Right ventricle myocardium superior (tissue), 1 donor: ENCODE results near the gene ENAM. TPM values are rescaled to one million over a fixed set of nuclear protein-coding genes. Genes with fewer than 3 reads are reported as not detected.
"Not testable (repeated sequence)": the region's sequence is repeated elsewhere in the genome, so short reads cannot be mapped to it uniquely, and the experiment has no call there.

Source experiments
- ATAC-seq: fragments of 200-7000 bp; cut with Tn5 transposase; one replicate; pipeline ENCODE4 v1.9.1; 2020; ENCODE audit warnings: mild to moderate bottlenecking; ENCODE audit not compliant: poor library complexity
- DNase-seq: peaks from one replicate; pipeline ENCODE4 v3.0.0-alpha.2; 2020
- intact Hi-C: fragments of 100-400 bp; cut with DNase I; formaldehyde crosslinking; loops from one replicate; pipeline ENCODE4 v1.11.2; 2022
- total RNA-seq: library from RNA; stranded (reverse); fragmentation: NEBNext Ultra II Directional; extraction: Animal tissue kit (Norgen Biotek cat#: 25700); gene quantifications from one replicate; pipeline ENCODE4 v1.2.1, GENCODE V29; 2021
- donor health status: DM: no; HTN: yes; CAD: no; lungs with severe emphysema.

The ENAM gene
- total RNA-seq, 1 donor from 2014 or later, result 3.8 TPM

GRCh38 chr4:70667740-70668535, 39.4 kb downstream of the ENAM start:
- intact Hi-C loops, result no loop called here

GRCh38 chr4:70670332-70671014, 41.9 kb downstream of the ENAM start:
- DNase-seq (no peak), ATAC-seq (no peak)
- intact Hi-C loops, result no loop called here

More at GRCh38 chr4:70667740-70668535, 39.4 kb downstream of the ENAM start:
- DNase-seq, result no peak
- ATAC-seq, result no peak

GRCh38 chr4:70671091-70671490, 42.5 kb downstream of the ENAM start:
- no peak for ATAC-seq
- no peak for DNase-seq
- intact Hi-C loops, result no loop called here

- intact Hi-C loops, result no loop called here
- DNase-seq, result no peak
- no peak for ATAC-seq
Observed at GRCh38 chr4:70674191-70674590, 45.6 kb downstream of the ENAM start.

- ATAC-seq (no peak), DNase-seq (no peak)
- intact Hi-C loops, result no loop called here
Observed at GRCh38 chr4:70674731-70675130, 46.2 kb downstream of the ENAM start.

GRCh38 chr4:70676554-70677090, 48.1 kb downstream of the ENAM start:
- DNase-seq, result no peak
- no peak for ATAC-seq
- intact Hi-C loops, result no loop called here

GRCh38 chr4:70678383-70678999, 49.9 kb downstream of the ENAM start:
- intact Hi-C loops, result no loop called here
- DNase-seq, result no peak
- no peak for ATAC-seq

- DNase-seq, result no peak
- ATAC-seq, result no peak
- intact Hi-C loops, result no loop called here
Observed at GRCh38 chr4:70680934-70681333, 52.4 kb downstream of the ENAM start.

GRCh38 chr4:70681704-70682103, 53.2 kb downstream of the ENAM start:
- intact Hi-C loops, result no loop called here
- ATAC-seq (no peak), DNase-seq (no peak)

GRCh38 chr4:70682142-70682541, 53.6 kb downstream of the ENAM start:
- DNase-seq, intact Hi-C loops, ATAC-seq: not testable (repeated sequence)

- intact Hi-C loops, result no loop called here
- peak; percentile 5 for ATAC-seq
- peak; percentile 45 for DNase-seq
Observed at GRCh38 chr4:70687392-70687791, 58.8 kb downstream of the ENAM start.

GRCh38 chr4:70687821-70688794, 59.6 kb downstream of the ENAM start, which contains the start of gene UTP3:
Gene UTP3, plus strand, starts transcription at chr4:70688532. Its CDS starts 146 bp downstream, at chr4:70688678.
- ATAC-seq (peak; percentile 98), DNase-seq (peak; percentile 96)
- intact Hi-C loops, result loop anchor here (2.0 kb wide), 1 partner anchor 17 kb away; no protein-coding TSS in a partner anchor

GRCh38 chr4:70688795-70689231, 60.3 kb downstream of the ENAM start:
- ATAC-seq, result peak; percentile 2
- no peak for DNase-seq
- intact Hi-C loops, result loop anchor here (2.0 kb wide), 1 partner anchor 16 kb away; no protein-coding TSS in a partner anchor

GRCh38 chr4:70691661-70692060, 63.1 kb downstream of the ENAM start:
- DNase-seq (no peak), ATAC-seq (no peak)
- intact Hi-C loops, result no loop called here

- intact Hi-C loops, DNase-seq, ATAC-seq: not testable (repeated sequence)
Observed at GRCh38 chr4:70694633-70695032, 66.1 kb downstream of the ENAM start.
